ENCODE results near the gene BBS9. TPM values are rescaled to one million over a fixed set of nuclear protein-coding genes. Genes with fewer than 3 reads are reported as not detected.

The BBS9 gene
- total and polyA plus RNA-seq, 2 donors (not counting 1 experiment from before 2014, with no cell fraction given): 8.4 to 45.2 TPM

GRCh38 chr7:33079763-33080690, 49.3 kb upstream of the BBS9 start:
- Mint-ChIP-seq H3K27me3 (peaks cover 5% of the 10 kb centered on the region), H3K4me1 (peaks cover 9% of the 10 kb centered on the region), H3K27ac (no peak overlapping the region), H3K4me3 (no peak overlapping the region), H3K9me3 (ENCODE audit: insufficient read depth) (no peaks in the 10 kb centered on the region)
- Histone ChIP-seq H3K9ac (ENCODE audit: low read length) (no peak overlapping the region), H3K4me3 (ENCODE audit: control extremely low read depth in 1 of 5, extremely low read depth in 1 of 5, insufficient read depth in 1 of 5, low read depth in 2 of 5, low read length in 4 of 5) (no peak overlapping the region), H3K27me3 (replicated peaks in 1 of 4; ENCODE audit: control extremely low read depth in 1 of 4, control insufficient read depth in 3 of 4, insufficient read depth in 4 of 4, low read length in 3 of 4) (no peaks in the 10 kb centered on the region), H3K79me2 (ENCODE audit: control insufficient read depth, insufficient read depth, low read length) (no peaks in the 10 kb centered on the region), H3K4me1 (ENCODE audit: control insufficient read depth in 2 of 2, insufficient read depth in 2 of 2, low read length in 2 of 2) (peaks cover 8 to 15% of the 10 kb centered on the region in 2 donors), H2AFZ (ENCODE audit: insufficient read depth, low read depth, low read length, poor library complexity, severe bottlenecking) (no peak overlapping the region), H4K20me1 (ENCODE audit: control insufficient read depth, insufficient read depth, low read length, poor library complexity, severe bottlenecking) (no peaks in the 10 kb centered on the region), H3K27ac (ENCODE audit: low read length in 2 of 2) (no peak overlapping the region), H3K4me2 (replicated peaks; ENCODE audit: low read depth, low read length, poor library complexity, severe bottlenecking) (no peak overlapping the region), H3K36me3 (replicated peaks in 1 of 2; ENCODE audit: control extremely low read depth in 1 of 2, control insufficient read depth in 1 of 2, extremely low read depth in 1 of 2, insufficient read depth in 2 of 2, low read length in 1 of 2) (no peaks in the 10 kb centered on the region), H3K9me3 (ENCODE audit: control extremely low read depth in 1 of 3, control insufficient read depth in 2 of 3, insufficient read depth in 1 of 3, low read length in 2 of 3) (no peaks in the 10 kb centered on the region)
- ChIA-PET CTCF (no interaction called here), POLR2A (no interaction called here)
- TF ChIP-seq, protein P1, sequence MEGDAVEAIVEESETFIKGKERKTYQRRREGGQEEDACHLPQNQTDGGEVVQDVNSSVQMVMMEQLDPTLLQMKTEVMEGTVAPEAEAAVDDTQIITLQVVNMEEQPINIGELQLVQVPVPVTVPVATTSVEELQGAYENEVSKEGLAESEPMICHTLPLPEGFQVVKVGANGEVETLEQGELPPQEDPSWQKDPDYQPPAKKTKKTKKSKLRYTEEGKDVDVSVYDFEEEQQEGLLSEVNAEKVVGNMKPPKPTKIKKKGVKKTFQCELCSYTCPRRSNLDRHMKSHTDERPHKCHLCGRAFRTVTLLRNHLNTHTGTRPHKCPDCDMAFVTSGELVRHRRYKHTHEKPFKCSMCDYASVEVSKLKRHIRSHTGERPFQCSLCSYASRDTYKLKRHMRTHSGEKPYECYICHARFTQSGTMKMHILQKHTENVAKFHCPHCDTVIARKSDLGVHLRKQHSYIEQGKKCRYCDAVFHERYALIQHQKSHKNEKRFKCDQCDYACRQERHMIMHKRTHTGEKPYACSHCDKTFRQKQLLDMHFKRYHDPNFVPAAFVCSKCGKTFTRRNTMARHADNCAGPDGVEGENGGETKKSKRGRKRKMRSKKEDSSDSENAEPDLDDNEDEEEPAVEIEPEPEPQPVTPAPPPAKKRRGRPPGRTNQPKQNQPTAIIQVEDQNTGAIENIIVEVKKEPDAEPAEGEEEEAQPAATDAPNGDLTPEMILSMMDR (IDR thresholded peaks at IDR 0.05): no peak
- TF ChIP-seq EZH2 (IDR thresholded peaks at IDR 0.05; ENCODE audit: borderline replicate concordance, insufficient read depth, low read depth, low read length, poor library complexity, severe bottlenecking): no peak
- ATAC-seq (ENCODE audit: low read depth): no peak
- DNase-seq: no peak
- 96% methylated on average over 4 of the region's 9 CpGs for WGBS (ENCODE audit: insufficient coverage)
- intact Hi-C loops (cut with micrococcal nuclease): no loop called here

DNA sequence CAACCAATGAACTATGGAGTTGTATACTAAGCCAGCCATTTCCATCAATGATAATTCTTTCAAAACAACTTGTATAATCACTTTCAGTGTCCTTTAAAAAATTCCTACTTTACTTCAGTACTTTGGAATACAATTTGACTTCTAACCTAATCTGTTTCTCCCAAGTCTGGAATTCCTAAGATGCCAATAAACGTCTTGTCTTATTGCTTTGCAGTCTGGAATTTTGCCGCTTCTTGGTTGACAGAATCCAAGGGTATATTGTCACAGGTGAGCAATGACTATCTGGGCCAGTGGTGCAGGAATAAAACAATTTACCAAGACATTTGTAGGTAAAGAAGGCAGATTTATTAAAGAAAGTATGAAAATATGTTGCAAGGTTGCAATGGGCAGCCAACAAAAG, 42.0 kb upstream of the BBS9 start:
- Histone ChIP-seq H4K20me1 (ENCODE audit: control insufficient read depth, insufficient read depth, low read length, poor library complexity, severe bottlenecking) (no peaks in the 10 kb centered on the region), H2AFZ (ENCODE audit: insufficient read depth, low read depth, low read length, poor library complexity, severe bottlenecking) (no peak overlapping the region), H3K4me2 (replicated peaks; ENCODE audit: low read depth, low read length, poor library complexity, severe bottlenecking) (no peak overlapping the region), H3K9me3 (ENCODE audit: control extremely low read depth in 1 of 3, control insufficient read depth in 2 of 3, insufficient read depth in 1 of 3, low read length in 2 of 3) (peaks cover 0 to 9% (median 4%) of the 10 kb centered on the region in 3 donors), H3K4me3 (ENCODE audit: control extremely low read depth in 1 of 5, extremely low read depth in 1 of 5, insufficient read depth in 1 of 5, low read depth in 2 of 5, low read length in 4 of 5) (no peak overlapping the region), H3K79me2 (ENCODE audit: control insufficient read depth, insufficient read depth, low read length) (no peaks in the 10 kb centered on the region), H3K27ac (ENCODE audit: low read length in 2 of 2) (no peak overlapping the region), H3K4me1 (ENCODE audit: control insufficient read depth in 2 of 2, insufficient read depth in 2 of 2, low read length in 2 of 2) (peaks cover 5 to 8% of the 10 kb centered on the region in 2 donors), H3K9ac (ENCODE audit: low read length) (no peak overlapping the region), H3K27me3 (replicated peaks in 1 of 4; ENCODE audit: control extremely low read depth in 1 of 4, control insufficient read depth in 3 of 4, insufficient read depth in 4 of 4, low read length in 3 of 4) (no peaks in the 10 kb centered on the region), H3K36me3 (replicated peaks in 1 of 2; ENCODE audit: control extremely low read depth in 1 of 2, control insufficient read depth in 1 of 2, extremely low read depth in 1 of 2, insufficient read depth in 2 of 2, low read length in 1 of 2) (no peaks in the 10 kb centered on the region)
- no CpG with 5 or more reads among the region's 2 CpGs for WGBS (ENCODE audit: insufficient coverage)
- Mint-ChIP-seq H3K4me1 (peaks cover 11% of the 10 kb centered on the region), H3K27ac (no peak overlapping the region), H3K27me3 (no peaks in the 10 kb centered on the region), H3K4me3 (no peak overlapping the region), H3K9me3 (ENCODE audit: insufficient read depth) (peaks cover 2% of the 10 kb centered on the region)
- ChIA-PET POLR2A (interaction anchor here (0.5 kb wide), 1 partner anchor 97 kb away, joined by 3 read pairs; no protein-coding TSS in a partner anchor), CTCF (interaction anchor here (0.6 kb wide), 1 partner anchor 321 kb away, joined by 3 read pairs; no protein-coding TSS in a partner anchor)
- DNase-seq: no peak
- ATAC-seq (ENCODE audit: low read depth): no peak
- TF ChIP-seq, protein P1 (IDR thresholded peaks at IDR 0.05): no peak
- no peak for TF ChIP-seq EZH2 (IDR thresholded peaks at IDR 0.05; ENCODE audit: borderline replicate concordance, insufficient read depth, low read depth, low read length, poor library complexity, severe bottlenecking)
- intact Hi-C loops (cut with micrococcal nuclease): no loop called here

All from B cell (primary cell).